GM12891 (cell line): Measurements from ENCODE around the gene USH1C.

Experiments
- PAX5 ChIP-seq: IDR thresholded peaks from 2 replicates; pipeline ENCODE4 v1.6.1; 2011; ENCODE audit warnings: low read length, moderate library complexity, mild to moderate bottlenecking; ENCODE audit not compliant: insufficient read depth, severe bottlenecking
- POLR2A ChIP-seq: IDR thresholded peaks from 2 replicates; pipeline ENCODE4 v1.6.1; 2011; ENCODE audit warnings: low read depth, low read length, control low read depth
- POLR2AphosphoS5 ChIP-seq: IDR thresholded peaks from 2 replicates; pipeline ENCODE4 v1.6.1; 2011; ENCODE audit warnings: low read depth, low read length, control low read depth
- POU2F2 ChIP-seq: IDR thresholded peaks from 2 replicates; pipeline ENCODE4 v1.6.1; 2011; ENCODE audit warnings: low read depth, mild to moderate bottlenecking, control low read depth, low read length, moderate library complexity
- SPI1 ChIP-seq: IDR thresholded peaks from 2 replicates; pipeline ENCODE4 v1.6.1; 2011; ENCODE audit warnings: low read depth, low read length, control low read depth
- TAF1 ChIP-seq: IDR thresholded peaks from 2 replicates; pipeline ENCODE4 v1.6.1; 2011; ENCODE audit warnings: low read depth, low read length, control low read depth

- TF ChIP-seq POLR2AphosphoS5 (no peak), POLR2A (no peak), TAF1 (no peak), SPI1 (no peak), POU2F2 (no peak), PAX5 (no peak)
These were observed 100.1 kb downstream of the USH1C start for GRCh38 chr11:17443926-17444690.
